ENCODE data around the gene OR8B4.

- TF ChIP-seq, protein P1, sequence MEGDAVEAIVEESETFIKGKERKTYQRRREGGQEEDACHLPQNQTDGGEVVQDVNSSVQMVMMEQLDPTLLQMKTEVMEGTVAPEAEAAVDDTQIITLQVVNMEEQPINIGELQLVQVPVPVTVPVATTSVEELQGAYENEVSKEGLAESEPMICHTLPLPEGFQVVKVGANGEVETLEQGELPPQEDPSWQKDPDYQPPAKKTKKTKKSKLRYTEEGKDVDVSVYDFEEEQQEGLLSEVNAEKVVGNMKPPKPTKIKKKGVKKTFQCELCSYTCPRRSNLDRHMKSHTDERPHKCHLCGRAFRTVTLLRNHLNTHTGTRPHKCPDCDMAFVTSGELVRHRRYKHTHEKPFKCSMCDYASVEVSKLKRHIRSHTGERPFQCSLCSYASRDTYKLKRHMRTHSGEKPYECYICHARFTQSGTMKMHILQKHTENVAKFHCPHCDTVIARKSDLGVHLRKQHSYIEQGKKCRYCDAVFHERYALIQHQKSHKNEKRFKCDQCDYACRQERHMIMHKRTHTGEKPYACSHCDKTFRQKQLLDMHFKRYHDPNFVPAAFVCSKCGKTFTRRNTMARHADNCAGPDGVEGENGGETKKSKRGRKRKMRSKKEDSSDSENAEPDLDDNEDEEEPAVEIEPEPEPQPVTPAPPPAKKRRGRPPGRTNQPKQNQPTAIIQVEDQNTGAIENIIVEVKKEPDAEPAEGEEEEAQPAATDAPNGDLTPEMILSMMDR (IDR thresholded peaks at IDR 0.05; ENCODE audit: insufficient read depth, low read length, poor library complexity, severe bottlenecking): no peak
- no peak for TF ChIP-seq EZH2phosphoT487 (conservative IDR thresholded peaks at IDR 0.05; ENCODE audit: low read length)
Measured at GRCh38 chr11:124470561-124471227, 46.0 kb upstream of the OR8B4 start.
